ENCODE results near the gene MPP7.

- TF ChIP-seq POLR2AphosphoS5 (IDR thresholded peaks at IDR 0.05; ENCODE audit: low read depth) = no peak
- no peak for TF ChIP-seq CTCF (IDR thresholded peaks at IDR 0.05; ENCODE audit: insufficient read depth, low read length)
- TF ChIP-seq REST (IDR thresholded peaks at IDR 0.05; ENCODE audit: insufficient replicate concordance, low read depth) = no peak
- no peak for TF ChIP-seq GABPA (IDR thresholded peaks at IDR 0.05; ENCODE audit: low read depth)
- TF ChIP-seq SPI1 (IDR thresholded peaks at IDR 0.05; ENCODE audit: borderline replicate concordance, low read depth) = no peak
These were observed 24.6 kb upstream of the MPP7 start for GRCh38 chr10:28327491-28327880.

Measured in HL-60 (cell line).